ENCODE measurements around the gene ARHGAP45. TPM values are rescaled to one million over a fixed set of nuclear protein-coding genes. Genes with fewer than 3 reads are reported as not detected.

ARHGAP45 gene
- total RNA-seq, 1 donor from 2014 or later = 0.57 TPM

GRCh38 chr19:1108291-1109031 is 41.5 kb downstream of the ARHGAP45 start:
- no peak for DNase-seq (ENCODE audit: low spot score)
- no peak overlapping the region for H3K27ac Mint-ChIP-seq (ENCODE audit: unreplicated experiment)
- H3K27me3 Mint-ChIP-seq (ENCODE audit: low read depth) = no peaks in the 10 kb centered on the region
- peaks cover 21% of the 10 kb centered on the region for H3K4me1 Mint-ChIP-seq (ENCODE audit: low read depth)
- H3K36me3 Mint-ChIP-seq (ENCODE audit: low read depth) = peaks cover 1% of the 10 kb centered on the region
- no peak for TF ChIP-seq CTCF (IDR thresholded peaks at IDR 0.05)
- no peaks in the 10 kb centered on the region for H3K9me3 Mint-ChIP-seq (ENCODE audit: low read depth)
- H3K4me3 Mint-ChIP-seq (ENCODE audit: unreplicated experiment) = no peak overlapping the region

GRCh38 chr19:1109032-1109551 is 42.1 kb downstream of the ARHGAP45 start:
- DNase-seq (ENCODE audit: low spot score) = no peak
- H3K4me1 Mint-ChIP-seq (ENCODE audit: low read depth) = peaks cover 25% of the 10 kb centered on the region
- H3K27me3 Mint-ChIP-seq (ENCODE audit: low read depth) = no peaks in the 10 kb centered on the region
- no peak overlapping the region for H3K4me3 Mint-ChIP-seq (ENCODE audit: unreplicated experiment)
- peaks cover 1% of the 10 kb centered on the region for H3K36me3 Mint-ChIP-seq (ENCODE audit: low read depth)
- TF ChIP-seq CTCF (IDR thresholded peaks at IDR 0.05) = no peak
- no peak overlapping the region for H3K27ac Mint-ChIP-seq (ENCODE audit: unreplicated experiment)
- H3K9me3 Mint-ChIP-seq (ENCODE audit: low read depth) = no peaks in the 10 kb centered on the region

- no peak for TF ChIP-seq CTCF (IDR thresholded peaks at IDR 0.05)
- Mint-ChIP-seq H3K4me3 (ENCODE audit: unreplicated experiment) (no peak overlapping the region), H3K27ac (ENCODE audit: unreplicated experiment) (no peak overlapping the region), H3K4me1 (ENCODE audit: low read depth) (peaks cover 23% of the 10 kb centered on the region), H3K27me3 (ENCODE audit: low read depth) (no peaks in the 10 kb centered on the region), H3K9me3 (ENCODE audit: low read depth) (no peaks in the 10 kb centered on the region), H3K36me3 (ENCODE audit: low read depth) (peaks cover 1% of the 10 kb centered on the region)
- DNase-seq (ENCODE audit: low spot score) = no peak
These were observed 43.0 kb downstream of the ARHGAP45 start for GRCh38 chr19:1109697-1110671.

GRCh38 chr19:1110809-1111640 is 44.1 kb downstream of the ARHGAP45 start:
- Mint-ChIP-seq H3K27ac (ENCODE audit: unreplicated experiment) (peak overlapping the region; percentile 27), H3K36me3 (ENCODE audit: low read depth) (peaks cover 1% of the 10 kb centered on the region), H3K9me3 (ENCODE audit: low read depth) (no peaks in the 10 kb centered on the region), H3K27me3 (ENCODE audit: low read depth) (no peaks in the 10 kb centered on the region), H3K4me3 (ENCODE audit: unreplicated experiment) (no peak overlapping the region), H3K4me1 (ENCODE audit: low read depth) (peaks cover 13% of the 10 kb centered on the region)
- no peak for DNase-seq (ENCODE audit: low spot score)
- no peak for TF ChIP-seq CTCF (IDR thresholded peaks at IDR 0.05)

Measured in chondrocyte (in vitro differentiated cells).